Measurements from ENCODE around the gene PAF1. TPM values are rescaled to one million over a fixed set of nuclear protein-coding genes. Genes with fewer than 3 reads are reported as not detected.

The PAF1 gene
- total and polyA plus RNA-seq, 5 donors: 41.0 to 43.5 (median 41.4) TPM

DNA sequence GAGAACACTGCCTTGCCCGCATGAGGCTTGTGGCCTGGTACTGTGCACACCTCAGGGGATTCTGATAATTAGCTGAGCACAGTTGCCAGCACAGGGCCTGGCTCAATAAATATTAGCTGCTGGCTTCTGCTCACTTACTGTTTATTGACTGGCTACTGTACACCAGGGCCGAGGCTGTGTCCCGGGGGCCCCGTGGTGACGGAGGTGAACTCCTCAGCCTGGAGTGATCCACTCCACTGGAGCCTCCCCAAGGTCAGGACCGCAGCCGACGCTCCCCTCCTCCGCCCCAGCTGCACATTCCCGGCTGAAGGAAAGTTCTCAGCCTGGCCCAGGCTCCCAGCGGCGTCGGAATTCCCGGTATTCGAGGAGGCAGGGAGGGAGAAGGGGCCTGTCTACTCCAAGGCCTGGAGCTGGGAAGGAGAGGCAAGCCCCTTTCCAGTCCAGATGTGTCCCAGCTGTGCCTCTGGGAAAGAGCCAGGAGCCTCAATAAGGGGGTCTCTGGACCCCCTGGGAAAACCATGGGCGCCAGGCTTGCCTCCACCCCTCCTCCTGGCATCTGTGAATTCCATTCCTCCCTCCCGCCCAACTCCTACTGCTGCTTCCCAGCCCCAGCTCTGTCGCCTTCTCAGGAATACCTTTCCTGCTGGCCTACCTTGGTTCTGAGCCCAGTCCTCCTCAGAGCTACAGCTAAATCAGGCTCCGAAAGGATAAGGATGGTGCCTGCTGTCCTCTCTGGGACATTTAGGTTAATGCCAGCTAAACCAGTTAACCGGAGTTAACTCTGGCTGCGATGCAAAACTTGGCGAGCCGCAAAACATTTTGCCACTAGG, 37.6 kb upstream of the PAF1 start:
- peak; percentile 73 to 88 for ATAC-seq
- DNase-seq: peak; percentile 83 to 91 (median 91)
- Histone ChIP-seq H3K27me3 (ENCODE audit: control insufficient read depth, insufficient read depth) (no peaks in the 10 kb centered on the region), H3K27ac (ENCODE audit: low read length) (peak overlapping the region; percentile 82), H3K4me1 (ENCODE audit: control insufficient read depth, insufficient read depth, low read length) (peaks cover 4% of the 10 kb centered on the region), H3K9me3 (ENCODE audit: control insufficient read depth, low read length) (no peaks in the 10 kb centered on the region), H3K4me3 (ENCODE audit: low read length) (no peak overlapping the region)
- intact Hi-C loops (cut with DNase I): no loop called here
- 17% methylated on average over 23 of the region's 23 CpGs for WGBS

DNA sequence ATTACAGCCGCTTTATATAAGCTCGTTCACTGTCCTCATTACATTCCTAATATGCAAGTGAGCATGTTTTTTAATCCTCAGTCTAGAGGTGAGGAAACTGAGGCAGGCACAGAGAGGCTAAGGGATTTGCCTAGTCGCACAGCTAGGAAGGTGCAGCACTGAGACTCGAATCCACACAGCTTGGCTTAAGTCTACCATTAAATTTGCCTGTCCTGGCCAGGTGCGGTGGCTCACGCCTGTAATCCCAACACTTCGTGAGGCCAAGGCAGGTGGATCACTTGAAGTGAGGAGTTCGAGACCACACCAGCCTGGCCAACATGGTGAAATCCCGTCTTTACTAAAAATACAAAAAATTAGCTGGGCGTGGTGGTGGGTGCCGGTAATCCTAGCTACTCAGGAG, 36.8 kb upstream of the PAF1 start:
- H3K4me1 ChIP-seq (ENCODE audit: control insufficient read depth, insufficient read depth, low read length): peaks cover 4% of the 10 kb centered on the region

DNA sequence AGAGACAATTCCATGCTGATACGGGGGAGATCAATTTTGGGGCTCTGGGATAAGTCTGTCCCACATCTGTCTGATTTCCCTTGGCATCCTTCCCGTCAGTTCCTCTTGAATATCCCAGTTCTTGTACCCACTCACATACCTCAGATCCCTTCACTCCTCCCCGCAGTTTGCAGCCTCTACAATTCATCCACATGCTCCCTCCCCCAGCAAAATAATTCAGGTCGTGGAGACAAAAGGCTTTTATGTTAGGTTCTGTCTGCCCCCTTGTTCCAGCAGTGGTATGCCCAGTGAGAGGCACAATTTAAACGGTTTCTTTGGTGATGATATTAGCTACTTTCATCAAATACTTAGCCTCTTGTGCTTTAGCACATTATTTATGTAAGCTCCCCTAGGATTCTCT, 35.3 kb upstream of the PAF1 start:
- H3K4me1 ChIP-seq (ENCODE audit: control insufficient read depth, insufficient read depth, low read length): peaks cover 4% of the 10 kb centered on the region
- ATAC-seq: no peak
- H3K27me3 ChIP-seq (ENCODE audit: control insufficient read depth, insufficient read depth): no peaks in the 10 kb centered on the region
- H3K27ac ChIP-seq (ENCODE audit: low read length): no peak overlapping the region
- intact Hi-C loops (cut with DNase I): no loop called here
- H3K4me3 ChIP-seq (ENCODE audit: low read length): no peak overlapping the region
- WGBS: 53% methylated on average over 5 of the region's 5 CpGs
- H3K9me3 ChIP-seq (ENCODE audit: control insufficient read depth, low read length): no peaks in the 10 kb centered on the region
- no peak for DNase-seq

More for the DNA sequence above, 36.8 kb upstream of the PAF1 start:
- 89% methylated on average over 11 of the region's 11 CpGs for WGBS
- ATAC-seq (no peak), DNase-seq (peak in 1 of 3 donors; percentile 21)
- intact Hi-C loops (cut with DNase I): no loop called here
- Histone ChIP-seq H3K27ac (ENCODE audit: low read length) (no peak overlapping the region), H3K4me3 (ENCODE audit: low read length) (no peak overlapping the region), H3K9me3 (ENCODE audit: control insufficient read depth, low read length) (no peaks in the 10 kb centered on the region), H3K27me3 (ENCODE audit: control insufficient read depth, insufficient read depth) (no peaks in the 10 kb centered on the region)

DNA sequence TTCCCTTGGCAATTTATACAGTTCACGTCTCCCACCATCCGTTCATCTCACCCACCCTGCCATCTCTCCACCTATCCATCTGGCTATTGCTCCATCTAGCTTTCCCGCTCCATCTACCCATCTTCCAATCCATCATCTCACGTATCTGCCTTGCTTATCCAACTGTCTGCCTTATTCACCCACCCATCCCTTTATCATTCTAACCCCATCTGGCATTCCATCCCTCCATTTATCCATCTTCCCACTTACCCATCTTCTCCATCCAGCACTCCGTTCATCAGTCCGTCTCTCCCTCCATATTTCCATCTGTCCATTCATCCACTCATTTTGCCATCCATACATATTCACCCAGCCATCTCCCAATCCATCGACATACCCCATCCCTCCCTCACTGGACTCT, 34.8 kb upstream of the PAF1 start:
- Histone ChIP-seq H3K9me3 (ENCODE audit: control insufficient read depth, low read length) (no peaks in the 10 kb centered on the region), H3K4me3 (ENCODE audit: low read length) (no peak overlapping the region), H3K27ac (ENCODE audit: low read length) (no peak overlapping the region), H3K27me3 (ENCODE audit: control insufficient read depth, insufficient read depth) (no peaks in the 10 kb centered on the region), H3K4me1 (ENCODE audit: control insufficient read depth, insufficient read depth, low read length) (peaks cover 4% of the 10 kb centered on the region)
- DNase-seq (peak in 1 of 3 donors; percentile 6), ATAC-seq (no peak)
- 88% methylated on average over 7 of the region's 7 CpGs for WGBS
- intact Hi-C loops (cut with DNase I): no loop called here

DNA sequence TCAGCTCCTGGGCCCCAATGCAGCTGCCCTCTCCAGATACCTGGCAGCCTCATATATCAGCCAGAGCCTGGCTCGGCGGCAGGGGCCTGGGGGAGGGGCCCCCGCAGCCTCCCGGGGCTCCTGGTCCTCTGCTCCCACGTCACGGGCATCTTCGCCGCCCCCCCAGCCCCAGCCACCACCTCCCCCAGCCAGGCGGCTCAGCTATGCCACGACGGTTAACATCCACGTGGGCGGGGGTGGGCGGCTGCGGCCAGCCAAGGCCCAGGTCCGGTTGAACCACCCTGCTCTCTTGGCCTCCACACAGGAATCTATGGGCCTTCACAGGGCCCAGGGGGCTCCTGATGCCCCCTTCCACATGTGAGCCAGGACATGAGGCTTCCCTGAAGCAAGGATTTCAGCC, 34.0 kb upstream of the PAF1 start:
- DNase-seq (peak in 2 of 3 donors; percentile 42 to 60), ATAC-seq (no peak)
- intact Hi-C loops (cut with DNase I): no loop called here

DNA sequence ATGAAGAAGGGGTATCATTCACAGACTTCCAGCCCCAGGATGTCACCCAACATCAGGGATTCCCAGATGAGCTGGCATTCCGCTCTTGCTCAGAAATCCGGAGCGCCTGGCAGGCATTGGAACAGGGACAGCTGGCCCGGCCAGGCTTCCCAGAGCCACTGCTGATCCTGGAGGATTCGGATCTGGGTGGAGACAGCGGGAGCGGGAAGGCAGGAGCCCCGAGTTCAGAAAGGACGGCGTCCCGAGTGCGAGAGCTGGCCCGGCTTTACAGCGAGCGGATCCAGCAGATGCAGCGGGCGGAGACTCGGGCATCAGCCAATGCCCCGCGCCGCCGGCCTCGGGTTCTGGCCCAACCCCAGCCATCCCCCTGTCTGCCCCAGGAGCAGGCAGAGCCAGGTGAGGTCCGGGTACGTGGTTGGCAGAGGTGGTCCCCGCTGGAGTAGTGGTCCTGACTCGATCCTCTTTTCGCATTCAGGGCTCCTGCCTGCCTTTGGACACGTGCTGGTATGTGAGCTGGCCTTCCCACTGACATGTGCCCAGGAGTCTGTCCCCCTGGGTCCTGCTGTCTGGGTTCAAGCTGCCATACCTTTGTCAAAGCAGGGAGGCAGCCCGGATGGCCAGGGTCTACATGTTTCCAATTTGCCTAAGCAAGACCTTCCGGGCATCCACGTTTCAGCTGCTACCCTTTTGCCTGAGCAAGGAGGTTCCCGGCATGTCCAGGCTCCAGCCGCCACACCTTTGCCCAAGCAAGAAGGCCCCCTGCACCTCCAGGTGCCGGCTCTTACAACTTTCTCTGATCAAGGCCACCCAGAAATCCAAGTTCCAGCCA, 32.6 kb upstream of the PAF1 start:
- no peaks in the 10 kb centered on the region for H3K9me3 ChIP-seq (ENCODE audit: control insufficient read depth, low read length)
- H3K4me3 ChIP-seq (ENCODE audit: low read length): no peak overlapping the region
- peak in 2 of 3 donors; percentile 58 to 69 for DNase-seq
- H3K27ac ChIP-seq (ENCODE audit: low read length): no peak overlapping the region
- intact Hi-C loops (cut with DNase I): no loop called here
- 90% methylated on average over 35 of the region's 35 CpGs for WGBS
- ATAC-seq: no peak
- H3K27me3 ChIP-seq (ENCODE audit: control insufficient read depth, insufficient read depth): no peaks in the 10 kb centered on the region
- peaks cover under 1% of the 10 kb centered on the region for H3K4me1 ChIP-seq (ENCODE audit: control insufficient read depth, insufficient read depth, low read length)

More for the DNA sequence above, 34.0 kb upstream of the PAF1 start:
- Histone ChIP-seq H3K4me3 (ENCODE audit: low read length) (no peak overlapping the region), H3K27ac (ENCODE audit: low read length) (no peak overlapping the region), H3K27me3 (ENCODE audit: control insufficient read depth, insufficient read depth) (no peaks in the 10 kb centered on the region), H3K9me3 (ENCODE audit: control insufficient read depth, low read length) (no peaks in the 10 kb centered on the region), H3K4me1 (ENCODE audit: control insufficient read depth, insufficient read depth, low read length) (peaks cover 4% of the 10 kb centered on the region)
- 77% methylated on average over 16 of the region's 16 CpGs for WGBS

DNA sequence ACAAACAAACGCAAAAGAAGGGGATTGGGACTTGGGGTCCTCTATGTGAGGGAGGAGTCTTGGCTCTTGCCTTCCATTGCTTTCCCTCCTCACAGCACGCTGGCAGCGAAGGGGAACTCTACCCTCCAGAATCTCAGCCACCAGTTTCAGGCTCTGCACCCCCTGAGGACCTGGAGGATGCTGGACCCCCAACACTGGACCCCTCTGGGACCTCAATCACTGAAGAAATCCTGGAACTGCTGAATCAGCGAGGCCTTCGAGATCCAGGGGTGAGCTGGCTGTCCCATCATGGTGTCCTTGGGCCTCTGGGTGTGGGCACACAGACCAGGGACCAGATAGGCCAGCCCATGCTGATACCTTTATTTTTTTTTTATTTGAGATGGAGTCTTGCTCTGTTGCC, 31.1 kb upstream of the PAF1 start:
- H3K9me3 ChIP-seq (ENCODE audit: control insufficient read depth, low read length): no peaks in the 10 kb centered on the region
- DNase-seq (peak in 1 of 3 donors; percentile 21), ATAC-seq (no peak)
- no peak overlapping the region for H3K27ac ChIP-seq (ENCODE audit: low read length)
- 91% methylated on average over 5 of the region's 5 CpGs for WGBS
- H3K4me1 ChIP-seq (ENCODE audit: control insufficient read depth, insufficient read depth, low read length): no peaks in the 10 kb centered on the region
- intact Hi-C loops (cut with DNase I): no loop called here
- H3K27me3 ChIP-seq (ENCODE audit: control insufficient read depth, insufficient read depth): no peaks in the 10 kb centered on the region
- H3K4me3 ChIP-seq (ENCODE audit: low read length): no peak overlapping the region

DNA sequence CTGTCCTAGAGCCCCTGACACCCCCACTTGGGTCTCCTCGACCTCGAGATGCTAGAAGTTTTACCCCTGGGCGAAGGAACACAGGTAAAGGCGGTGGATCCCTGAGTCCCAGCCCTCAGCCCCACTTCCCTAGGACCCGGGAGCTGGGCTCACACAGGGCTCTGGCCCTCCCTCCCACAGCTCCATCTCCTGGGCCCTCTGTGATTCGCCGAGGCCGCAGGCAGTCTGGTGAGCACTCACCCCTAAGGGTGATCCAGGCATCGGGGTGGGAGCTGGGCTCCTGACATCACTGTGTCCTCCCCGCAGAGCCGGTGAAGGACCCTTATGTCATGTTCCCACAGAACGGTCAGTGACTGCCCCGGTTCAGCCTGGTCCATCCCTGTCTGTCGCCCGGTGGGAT, 29.9 kb upstream of the PAF1 start:
- 91% methylated on average over 15 of the region's 15 CpGs for WGBS
- H3K27ac ChIP-seq (ENCODE audit: low read length): no peak overlapping the region
- no peaks in the 10 kb centered on the region for H3K9me3 ChIP-seq (ENCODE audit: control insufficient read depth, low read length)
- intact Hi-C loops (cut with DNase I): no loop called here
- peak in 1 of 3 donors; percentile 28 for DNase-seq
- no peak for ATAC-seq
- H3K4me3 ChIP-seq (ENCODE audit: low read length): no peak overlapping the region
- H3K27me3 ChIP-seq (ENCODE audit: control insufficient read depth, insufficient read depth): no peaks in the 10 kb centered on the region
- no peaks in the 10 kb centered on the region for H3K4me1 ChIP-seq (ENCODE audit: control insufficient read depth, insufficient read depth, low read length)

DNA sequence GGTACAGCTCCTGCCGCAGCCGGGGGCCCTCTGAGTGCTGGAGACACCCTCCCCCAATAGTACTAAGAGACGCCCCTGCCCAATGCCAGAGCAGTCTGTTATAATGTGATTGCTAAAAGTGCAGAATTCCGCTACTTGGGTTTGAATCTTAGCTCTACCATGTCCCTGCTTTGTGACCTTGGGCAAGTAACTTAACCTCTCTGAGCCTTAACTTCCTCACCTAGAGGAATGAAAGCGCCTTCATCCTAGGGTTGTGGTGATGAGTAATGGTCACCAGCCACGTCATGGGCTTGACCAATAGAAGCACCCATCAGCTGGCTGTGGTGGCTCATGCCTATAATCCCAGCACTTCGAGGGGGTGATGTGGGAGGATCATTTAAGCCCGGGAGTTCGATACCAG, 28.1 kb upstream of the PAF1 start:
- WGBS: 88% methylated on average over 9 of the region's 9 CpGs
- no peaks in the 10 kb centered on the region for H3K9me3 ChIP-seq (ENCODE audit: control insufficient read depth, low read length)
- H3K4me1 ChIP-seq (ENCODE audit: control insufficient read depth, insufficient read depth, low read length): peaks cover 3% of the 10 kb centered on the region
- DNase-seq: peak in 1 of 3 donors; percentile 5
- intact Hi-C loops (cut with DNase I): no loop called here
- no peak for ATAC-seq
- no peak overlapping the region for H3K4me3 ChIP-seq (ENCODE audit: low read length)
- H3K27ac ChIP-seq (ENCODE audit: low read length): no peak overlapping the region
- no peaks in the 10 kb centered on the region for H3K27me3 ChIP-seq (ENCODE audit: control insufficient read depth, insufficient read depth)

DNA sequence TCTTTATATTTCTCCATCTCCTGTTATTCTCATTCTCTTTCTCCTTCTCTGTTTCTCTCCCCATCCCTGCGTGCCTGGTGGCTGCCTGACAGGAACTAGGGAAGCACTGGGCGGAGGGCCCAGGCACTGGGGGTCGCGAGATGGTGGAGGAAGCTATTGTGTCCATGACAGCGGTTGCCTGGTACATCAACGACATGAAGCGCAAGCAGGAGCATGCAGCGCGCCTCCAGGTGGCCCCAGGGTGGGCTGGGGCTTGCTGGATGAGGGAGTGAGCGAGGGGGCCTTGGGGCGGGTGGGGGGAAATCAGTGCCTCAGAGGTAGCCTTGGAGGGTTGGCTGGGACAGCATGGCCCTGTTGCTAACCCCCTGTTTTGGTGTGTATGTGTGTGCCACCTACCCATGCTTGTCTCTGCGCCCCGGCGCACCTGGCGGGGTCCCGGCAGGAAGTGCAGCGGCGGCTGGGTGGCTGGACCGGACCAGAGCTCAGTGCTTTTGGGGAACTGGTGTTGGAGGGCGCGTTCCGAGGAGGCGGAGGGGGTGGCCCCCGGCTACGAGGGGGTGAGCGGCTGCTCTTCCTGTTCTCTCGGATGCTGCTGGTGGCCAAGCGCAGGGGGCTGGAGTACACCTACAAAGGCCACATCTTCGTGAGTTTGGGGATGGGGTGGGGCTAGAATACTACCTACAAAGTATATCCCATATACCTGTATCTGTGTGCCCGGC, 26.7 kb upstream of the PAF1 start:
- H3K4me1 ChIP-seq (ENCODE audit: control insufficient read depth, insufficient read depth, low read length): peaks cover 3% of the 10 kb centered on the region
- DNase-seq (peak in 2 of 3 donors; percentile 51 to 61), ATAC-seq (no peak)
- H3K27ac ChIP-seq (ENCODE audit: low read length): no peak overlapping the region
- no peaks in the 10 kb centered on the region for H3K9me3 ChIP-seq (ENCODE audit: control insufficient read depth, low read length)
- intact Hi-C loops (cut with DNase I): no loop called here
- H3K27me3 ChIP-seq (ENCODE audit: control insufficient read depth, insufficient read depth): no peaks in the 10 kb centered on the region
- 89% methylated on average over 30 of the region's 30 CpGs for WGBS
- no peak overlapping the region for H3K4me3 ChIP-seq (ENCODE audit: low read length)
